ENCODE measurements around the gene AP1M2.
"Not testable (repeated sequence)": the region's sequence is repeated elsewhere in the genome, so short reads cannot be mapped to it uniquely, and the experiment has no call there.

The AP1M2 gene

DNA sequence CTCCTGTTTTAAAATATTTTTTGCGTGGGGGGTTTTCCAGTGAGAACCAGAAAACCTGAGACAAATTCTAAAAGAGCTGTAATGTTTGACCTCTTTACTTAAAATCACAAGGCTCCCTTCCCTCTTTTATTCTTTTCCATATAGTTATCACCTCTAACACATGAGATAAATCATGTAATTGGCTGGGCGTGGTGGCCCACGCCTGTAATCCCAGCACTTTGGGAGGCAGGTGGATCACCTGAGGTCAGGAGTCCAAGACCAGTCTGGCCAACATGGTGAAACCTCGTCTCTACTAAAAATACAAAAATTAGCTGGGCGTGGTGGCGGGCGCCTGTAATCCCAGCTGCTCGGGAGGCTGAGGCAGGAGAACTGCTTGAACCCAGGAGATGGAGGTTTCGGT is 36.1 kb downstream of the AP1M2 start:
- not testable (repeated sequence) for H3K27ac ChIP-seq (ENCODE audit: low read length); DNase-seq (ENCODE audit: low read depth, low spot score)
- no CpG with 5 or more reads among the region's 9 CpGs for WGBS (ENCODE audit: insufficient coverage, insufficient read length)

DNA sequence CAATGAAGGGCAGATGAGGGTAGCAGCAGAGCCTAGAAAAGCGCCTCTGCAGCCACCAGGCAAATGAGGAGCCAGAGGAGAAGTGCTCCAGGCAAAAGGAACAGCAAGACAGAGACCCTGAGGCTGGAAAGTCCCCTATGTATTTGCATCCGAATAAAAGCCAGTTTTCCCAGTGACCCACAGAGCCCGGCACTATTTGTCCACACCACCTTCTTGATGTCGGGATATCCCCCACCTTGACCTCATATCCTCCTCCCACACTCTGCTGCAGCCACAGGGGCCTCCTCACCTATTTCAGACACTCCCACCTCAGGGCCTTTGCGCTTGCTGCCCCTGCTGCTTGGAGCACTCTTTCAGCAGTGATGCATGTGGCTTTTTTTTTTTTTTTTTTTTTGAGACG is 36.8 kb downstream of the AP1M2 start:
- Histone ChIP-seq H3K9me3 (ENCODE audit: control insufficient read depth, insufficient read depth, low read length) (no peaks in the 10 kb centered on the region), H3K36me3 (ENCODE audit: control insufficient read depth, insufficient read depth, low read length) (peaks cover 37% of the 10 kb centered on the region), H3K4me3 (ENCODE audit: low read length) (no peak overlapping the region), H3K27ac (ENCODE audit: low read length) (no peak overlapping the region), H3K4me1 (ENCODE audit: control insufficient read depth, insufficient read depth, low read length) (no peaks in the 10 kb centered on the region), H3K27me3 (ENCODE audit: control insufficient read depth, insufficient read depth, low read length) (no peaks in the 10 kb centered on the region)
- WGBS (ENCODE audit: insufficient coverage, insufficient read length) = no CpG with 5 or more reads among the region's 6 CpGs
- DNase-seq (ENCODE audit: low read depth, low spot score) = no peak

More for the DNA sequence above, 36.1 kb downstream of the AP1M2 start:
- not testable (repeated sequence) for H3K4me1 ChIP-seq (ENCODE audit: control insufficient read depth, insufficient read depth, low read length); H3K27me3 ChIP-seq (ENCODE audit: control insufficient read depth, insufficient read depth, low read length); H3K9me3 ChIP-seq (ENCODE audit: control insufficient read depth, insufficient read depth, low read length); H3K4me3 ChIP-seq (ENCODE audit: low read length)
- peaks cover 42% of the 10 kb centered on the region for H3K36me3 ChIP-seq (ENCODE audit: control insufficient read depth, insufficient read depth, low read length)

DNA sequence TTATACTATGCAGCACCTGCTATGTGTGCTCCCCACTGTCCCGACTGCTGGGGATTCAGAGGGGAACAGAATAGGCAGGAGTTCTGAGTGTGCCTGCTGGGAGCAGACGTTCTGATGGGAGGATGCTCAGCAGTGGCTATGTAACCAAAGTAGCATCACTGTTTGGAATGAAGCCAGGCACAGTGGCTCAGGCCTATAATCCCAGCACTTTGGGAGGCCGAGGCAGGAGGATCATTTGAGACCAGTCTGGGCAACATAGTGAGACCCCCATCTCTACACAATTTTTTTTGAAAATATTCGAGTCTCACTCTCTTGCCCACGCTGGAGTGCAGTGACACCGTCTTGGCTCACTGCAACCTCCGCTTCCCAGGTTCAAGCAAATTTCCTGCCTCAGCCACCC is 37.4 kb downstream of the AP1M2 start:
- no peak for DNase-seq (ENCODE audit: low read depth, low spot score)
- Histone ChIP-seq H3K4me3 (ENCODE audit: low read length) (no peak overlapping the region), H3K27me3 (ENCODE audit: control insufficient read depth, insufficient read depth, low read length) (no peaks in the 10 kb centered on the region), H3K27ac (ENCODE audit: low read length) (no peak overlapping the region), H3K4me1 (ENCODE audit: control insufficient read depth, insufficient read depth, low read length) (peaks cover under 1% of the 10 kb centered on the region; the same call in 1 of the 2 replicates), H3K9me3 (ENCODE audit: control insufficient read depth, insufficient read depth, low read length) (no peaks in the 10 kb centered on the region), H3K36me3 (ENCODE audit: control insufficient read depth, insufficient read depth, low read length) (peaks cover 33% of the 10 kb centered on the region)
- WGBS (ENCODE audit: insufficient coverage, insufficient read length) = no CpG with 5 or more reads among the region's 7 CpGs

DNA sequence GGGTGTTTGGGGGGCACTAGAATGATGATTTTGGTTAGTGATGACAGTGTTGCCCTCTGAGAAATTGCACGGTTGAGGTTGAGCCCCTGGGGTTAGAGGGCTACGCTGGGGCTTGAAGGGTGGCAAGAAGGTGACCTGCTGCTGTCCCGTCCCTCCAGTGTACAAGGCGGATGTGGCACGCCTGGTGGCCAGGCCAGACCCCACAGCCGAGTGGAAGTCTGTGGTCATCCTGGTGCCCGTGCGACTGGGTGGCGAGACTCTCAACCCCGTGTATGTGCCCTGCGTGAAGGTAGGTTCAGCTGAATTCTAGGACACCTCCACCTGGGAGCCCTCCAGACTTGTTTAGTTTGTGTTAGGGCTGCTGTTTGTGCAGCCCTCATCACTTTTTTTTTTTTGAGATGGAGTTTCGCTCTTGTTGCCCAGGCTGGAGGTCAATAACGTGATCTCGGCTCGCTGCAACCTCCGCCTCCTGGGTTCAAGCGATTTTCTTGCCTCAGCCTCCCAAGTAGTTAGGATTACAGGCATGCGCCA is 38.3 kb downstream of the AP1M2 start:
- no peak for DNase-seq (ENCODE audit: low read depth, low spot score)
- H3K36me3 ChIP-seq (ENCODE audit: control insufficient read depth, insufficient read depth, low read length) = peaks cover 25% of the 10 kb centered on the region
- no CpG with 5 or more reads among the region's 18 CpGs for WGBS (ENCODE audit: insufficient coverage, insufficient read length)

DNA sequence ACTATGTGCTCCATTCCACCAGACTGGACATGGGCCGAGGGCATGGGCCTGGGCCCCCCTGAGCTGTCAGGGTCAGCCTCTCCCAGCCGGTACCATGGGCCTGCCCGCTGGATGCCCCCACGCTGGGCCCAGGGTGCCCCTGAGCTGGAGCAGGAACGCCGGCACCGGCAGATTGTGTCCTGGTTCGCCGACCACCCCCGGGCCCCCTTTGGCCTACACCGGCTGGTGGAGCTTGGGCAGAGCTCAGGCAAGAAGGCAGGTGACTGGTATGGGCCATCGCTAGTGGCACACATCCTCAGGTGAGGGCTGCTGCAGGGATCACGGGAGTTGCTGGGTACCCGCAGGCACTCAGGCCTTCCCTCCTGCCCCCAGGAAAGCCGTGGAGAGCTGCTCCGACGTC is 40.3 kb downstream of the AP1M2 start:
- Histone ChIP-seq H3K36me3 (ENCODE audit: control insufficient read depth, insufficient read depth, low read length) (peaks cover 15% of the 10 kb centered on the region), H3K27me3 (ENCODE audit: control insufficient read depth, insufficient read depth, low read length) (no peaks in the 10 kb centered on the region), H3K9me3 (ENCODE audit: control insufficient read depth, insufficient read depth, low read length) (no peaks in the 10 kb centered on the region), H3K4me1 (ENCODE audit: control insufficient read depth, insufficient read depth, low read length) (peaks cover 4% of the 10 kb centered on the region; the same call in 1 of the 2 replicates), H3K27ac (ENCODE audit: low read length) (no peak overlapping the region), H3K4me3 (ENCODE audit: low read length) (no peak overlapping the region)
- no CpG with 5 or more reads among the region's 17 CpGs for WGBS (ENCODE audit: insufficient coverage, insufficient read length)
- no peak for DNase-seq (ENCODE audit: low read depth, low spot score)

More for the DNA sequence above, 38.3 kb downstream of the AP1M2 start:
- no peak overlapping the region for H3K27ac ChIP-seq (ENCODE audit: low read length)
- no peaks in the 10 kb centered on the region for H3K27me3 ChIP-seq (ENCODE audit: control insufficient read depth, insufficient read depth, low read length)
- H3K4me3 ChIP-seq (ENCODE audit: low read length) = no peak overlapping the region
- H3K4me1 ChIP-seq (ENCODE audit: control insufficient read depth, insufficient read depth, low read length) = peaks cover 4% of the 10 kb centered on the region; the same call in 1 of the 2 replicates
- no peaks in the 10 kb centered on the region for H3K9me3 ChIP-seq (ENCODE audit: control insufficient read depth, insufficient read depth, low read length)

DNA sequence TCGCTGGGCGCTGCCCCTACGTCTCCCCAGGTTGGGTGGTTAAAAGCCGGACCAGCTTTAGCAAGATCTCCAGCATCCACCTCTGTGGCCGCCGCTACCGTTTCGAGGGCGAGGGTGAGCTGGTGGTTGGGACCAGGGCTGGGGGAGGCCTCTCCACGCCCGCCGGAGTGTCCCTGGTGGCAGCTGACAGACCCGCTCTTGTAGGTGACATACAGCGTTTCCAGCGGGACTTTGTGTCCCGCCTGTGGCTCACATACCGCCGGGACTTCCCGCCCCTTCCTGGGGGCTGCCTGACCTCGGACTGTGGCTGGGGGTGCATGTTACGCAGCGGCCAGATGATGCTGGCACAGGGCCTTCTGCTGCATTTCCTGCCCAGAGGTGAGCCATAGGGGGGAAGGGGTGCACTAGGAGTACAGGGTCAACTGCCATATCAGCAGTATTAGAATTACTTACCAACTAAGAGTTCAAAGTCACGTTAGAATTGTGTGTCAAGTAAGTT is 42.3 kb downstream of the AP1M2 start:
- Histone ChIP-seq H3K9me3 (ENCODE audit: control insufficient read depth, insufficient read depth, low read length) (no peaks in the 10 kb centered on the region), H3K27ac (ENCODE audit: low read length) (no peak overlapping the region), H3K4me1 (ENCODE audit: control insufficient read depth, insufficient read depth, low read length) (peaks cover 4% of the 10 kb centered on the region; the same call in 1 of the 2 replicates), H3K4me3 (ENCODE audit: low read length) (peak overlapping the region; percentile 98; the same call in 1 of the 2 replicates), H3K36me3 (ENCODE audit: control insufficient read depth, insufficient read depth, low read length) (peaks cover 15% of the 10 kb centered on the region), H3K27me3 (ENCODE audit: control insufficient read depth, insufficient read depth, low read length) (no peaks in the 10 kb centered on the region)
- DNase-seq (ENCODE audit: low read depth, low spot score) = no peak
- WGBS (ENCODE audit: insufficient coverage, insufficient read length) = no CpG with 5 or more reads among the region's 23 CpGs

DNA sequence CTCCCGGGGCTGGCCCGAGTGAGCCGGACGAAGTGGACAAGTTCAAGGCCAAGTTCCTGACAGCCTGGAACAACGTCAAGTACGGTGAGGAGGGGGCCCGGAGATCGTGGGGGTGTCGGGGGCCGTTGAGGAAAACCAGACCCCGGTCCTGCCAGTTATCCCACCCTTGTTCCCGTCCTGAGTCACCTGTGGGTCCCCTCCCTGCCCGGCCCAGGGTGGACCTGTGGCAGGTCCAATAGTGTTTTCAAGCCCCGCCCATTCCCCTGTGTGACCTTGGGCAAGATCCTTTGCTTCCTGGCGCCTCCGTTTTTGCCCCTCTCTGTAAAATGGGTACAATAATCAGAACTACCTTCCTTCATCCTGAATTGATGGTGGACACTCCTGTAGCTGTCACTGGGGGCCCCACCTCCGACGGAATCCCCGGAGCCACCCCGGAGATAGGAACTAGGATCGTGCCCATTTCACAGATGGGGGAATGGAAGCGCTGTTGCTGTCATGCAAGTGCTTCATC is 42.8 kb downstream of the AP1M2 start:
- Histone ChIP-seq H3K4me1 (ENCODE audit: control insufficient read depth, insufficient read depth, low read length) (peaks cover 4% of the 10 kb centered on the region; the same call in 1 of the 2 replicates), H3K27ac (ENCODE audit: low read length) (no peak overlapping the region), H3K4me3 (ENCODE audit: low read length) (peak overlapping the region; percentile 98), H3K36me3 (ENCODE audit: control insufficient read depth, insufficient read depth, low read length) (peaks cover 15% of the 10 kb centered on the region), H3K27me3 (ENCODE audit: control insufficient read depth, insufficient read depth, low read length) (no peaks in the 10 kb centered on the region), H3K9me3 (ENCODE audit: control insufficient read depth, insufficient read depth, low read length) (no peaks in the 10 kb centered on the region)
- DNase-seq (ENCODE audit: low read depth, low spot score) = no peak
- WGBS (ENCODE audit: insufficient coverage, insufficient read length) = no CpG with 5 or more reads among the region's 22 CpGs

DNA sequence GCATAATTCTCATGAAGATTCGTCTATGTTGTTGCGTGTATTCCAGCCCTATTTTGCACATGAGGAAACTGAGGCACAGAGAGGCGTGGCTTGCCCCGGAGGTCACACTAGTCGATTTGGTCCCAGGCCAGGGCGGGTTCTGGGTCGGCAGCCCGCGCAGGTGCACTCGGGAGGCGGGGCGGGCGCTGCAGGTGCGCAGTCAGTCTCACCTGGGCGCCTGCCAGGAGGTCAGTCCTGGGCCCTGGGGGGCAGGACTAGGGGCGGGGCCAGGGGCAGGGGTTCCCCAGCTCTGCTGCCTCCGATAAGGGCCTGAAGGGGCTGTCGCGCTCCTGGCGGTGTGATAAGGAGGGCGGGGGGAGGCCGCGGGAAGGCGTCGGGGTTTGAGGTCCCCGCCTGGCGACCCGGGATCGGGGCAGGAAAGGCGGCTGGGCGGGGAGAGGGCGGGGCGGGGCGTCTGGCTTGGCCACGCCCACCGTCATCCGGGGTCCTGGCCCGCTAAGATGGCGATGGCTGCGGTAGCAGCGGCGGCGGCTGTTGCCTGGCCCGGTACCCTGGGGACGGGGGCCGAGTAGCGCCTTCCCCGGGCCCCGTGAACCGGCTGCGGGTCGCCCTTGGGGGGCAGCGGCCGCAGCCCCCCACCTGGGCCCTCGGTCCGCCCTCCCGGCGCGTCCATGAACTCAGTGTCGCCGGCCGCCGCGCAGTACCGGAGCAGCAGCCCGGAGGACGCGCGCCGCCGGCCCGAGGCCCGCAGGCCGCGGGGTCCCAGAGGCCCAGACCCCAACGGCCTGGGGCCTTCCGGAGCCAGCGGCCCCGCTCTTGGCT is 43.5 kb downstream of the AP1M2 start, which contains the start of gene ATG4D:
TSS of gene ATG4D (plus strand) at position 485 of the 822 bp plus-strand sequence. CDS start at position 672, 187 bp downstream.
- DNase-seq (ENCODE audit: low read depth, low spot score) = no peak
- H3K27me3 ChIP-seq (ENCODE audit: control insufficient read depth, insufficient read depth, low read length) = no peaks in the 10 kb centered on the region
- no peak within 1 kb of the TSS for H3K27ac ChIP-seq (ENCODE audit: low read length)
- H3K9me3 ChIP-seq (ENCODE audit: control insufficient read depth, insufficient read depth, low read length) = no peaks in the 10 kb centered on the region
- peak within 1 kb of the TSS; percentile 98 for H3K4me3 ChIP-seq (ENCODE audit: low read length)
- H3K4me1 ChIP-seq (ENCODE audit: control insufficient read depth, insufficient read depth, low read length) = peaks cover 4% of the 10 kb centered on the region; the same call in 1 of the 2 replicates
- no CpG with 5 or more reads among the region's 79 CpGs for WGBS (ENCODE audit: insufficient coverage, insufficient read length)
- peaks cover 10% of the 10 kb centered on the region for H3K36me3 ChIP-seq (ENCODE audit: control insufficient read depth, insufficient read depth, low read length)

DNA sequence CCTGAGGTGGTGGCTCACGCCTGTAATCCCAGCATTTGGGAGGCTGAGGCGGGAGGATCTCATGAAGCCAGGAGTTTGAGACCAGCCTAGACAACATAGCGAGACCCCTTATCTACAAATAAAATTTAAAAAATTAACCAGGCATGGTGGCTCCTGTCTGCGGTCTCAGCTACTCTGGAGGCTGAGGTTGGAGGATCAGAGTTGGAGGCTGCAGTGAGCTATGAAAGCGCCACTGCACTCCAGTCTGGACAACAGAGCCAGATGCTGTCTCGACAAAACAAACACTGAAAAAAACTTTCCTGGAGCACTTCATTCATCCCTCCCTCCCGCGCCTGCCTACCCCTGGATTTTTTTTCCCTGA is 44.1 kb downstream of the AP1M2 start:
- Histone ChIP-seq H3K36me3 (ENCODE audit: control insufficient read depth, insufficient read depth, low read length) (peaks cover 6% of the 10 kb centered on the region), H3K4me3 (ENCODE audit: low read length) (peak overlapping the region; percentile 98; the same call in 1 of the 2 replicates), H3K4me1 (ENCODE audit: control insufficient read depth, insufficient read depth, low read length) (peaks cover 4% of the 10 kb centered on the region; the same call in 1 of the 2 replicates), H3K9me3 (ENCODE audit: control insufficient read depth, insufficient read depth, low read length) (no peaks in the 10 kb centered on the region), H3K27ac (ENCODE audit: low read length) (no peak overlapping the region), H3K27me3 (ENCODE audit: control insufficient read depth, insufficient read depth, low read length) (no peaks in the 10 kb centered on the region)
- WGBS (ENCODE audit: insufficient coverage, insufficient read length) = no CpG with 5 or more reads among the region's 8 CpGs
- no peak for DNase-seq (ENCODE audit: low read depth, low spot score)

DNA sequence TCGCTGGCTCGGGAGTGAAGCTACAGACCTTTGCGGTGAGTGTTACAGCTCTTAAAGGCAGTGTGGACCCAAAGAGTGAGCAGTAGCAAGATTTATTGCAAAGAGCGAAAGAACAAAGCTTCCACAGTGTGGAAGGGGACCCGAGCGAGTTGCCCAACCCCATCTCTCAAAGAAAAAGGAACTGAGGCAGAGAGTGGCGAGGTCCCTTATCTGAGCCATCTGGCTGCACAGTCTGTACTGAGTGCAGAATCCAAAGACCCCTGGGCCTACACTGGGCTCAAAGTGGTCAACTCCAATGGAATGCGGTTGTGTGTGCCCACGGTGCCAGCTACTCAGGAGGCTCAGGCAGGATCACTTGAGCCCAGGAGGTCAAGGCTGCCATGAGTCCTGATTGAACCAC is 48.1 kb downstream of the AP1M2 start:
- not testable (repeated sequence) for H3K9me3 ChIP-seq (ENCODE audit: control insufficient read depth, insufficient read depth, low read length); DNase-seq (ENCODE audit: low read depth, low spot score); H3K36me3 ChIP-seq (ENCODE audit: control insufficient read depth, insufficient read depth, low read length); H3K27me3 ChIP-seq (ENCODE audit: control insufficient read depth, insufficient read depth, low read length); H3K4me3 ChIP-seq (ENCODE audit: low read length); H3K27ac ChIP-seq (ENCODE audit: low read length); H3K4me1 ChIP-seq (ENCODE audit: control insufficient read depth, insufficient read depth, low read length)
- no CpG with 5 or more reads among the region's 9 CpGs for WGBS (ENCODE audit: insufficient coverage, insufficient read length)

All from iPS DF 6.9 (cell line).